GM18867 (cell line): Measurements from ENCODE around the gene CLCN5.
A peak's percentile ranks its signal among the peaks of the same experiment; 100 is the strongest.

Experiments used
- ATAC-seq: cut with Tn5 transposase; IDR thresholded peaks from one replicate; pipeline ENCODE4 v1.9.1; 2021; ENCODE audit warnings: mild to moderate bottlenecking, moderate library complexity; ENCODE audit not compliant: unreplicated experiment

Gene CLCN5

DNA sequence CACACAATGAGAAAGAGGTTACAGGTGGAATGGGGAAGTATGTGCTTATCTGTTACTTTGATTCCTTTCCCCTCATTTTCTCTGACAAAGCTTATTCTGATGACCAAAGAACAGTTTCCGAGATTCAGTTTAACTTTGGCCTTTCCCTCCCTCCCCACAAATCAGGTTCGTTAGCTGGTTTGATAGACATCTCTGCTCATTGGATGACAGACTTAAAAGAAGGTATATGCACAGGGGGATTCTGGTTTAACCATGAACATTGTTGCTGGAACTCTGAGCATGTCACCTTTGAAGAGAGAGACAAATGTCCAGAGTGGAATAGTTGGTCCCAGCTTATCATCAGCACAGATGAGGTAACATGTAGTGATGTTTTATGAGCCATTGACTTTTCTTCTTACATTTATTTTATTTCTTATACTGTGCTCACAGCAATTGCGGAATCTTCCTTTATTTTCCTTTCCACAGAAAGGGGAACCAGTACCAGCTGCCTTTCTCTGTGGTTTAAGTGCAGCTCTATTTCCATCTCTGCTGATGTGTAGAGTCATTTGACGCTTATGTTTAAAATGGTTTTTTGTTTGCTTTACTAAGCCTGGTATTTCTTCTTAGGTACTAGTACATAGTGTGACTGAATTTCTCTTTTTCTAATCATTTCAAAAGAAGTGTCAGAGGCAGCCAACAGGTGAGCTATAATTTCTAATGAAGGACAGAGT lies 153.4 kb downstream of the CLCN5 start:
- no peak for ATAC-seq

GRCh38 chrX:50081282-50081889 lies 159.0 kb downstream of the CLCN5 start:
- no peak for ATAC-seq

- no peak for ATAC-seq
Measured at GRCh38 chrX:50082741-50083140, 160.3 kb downstream of the CLCN5 start.

DNA sequence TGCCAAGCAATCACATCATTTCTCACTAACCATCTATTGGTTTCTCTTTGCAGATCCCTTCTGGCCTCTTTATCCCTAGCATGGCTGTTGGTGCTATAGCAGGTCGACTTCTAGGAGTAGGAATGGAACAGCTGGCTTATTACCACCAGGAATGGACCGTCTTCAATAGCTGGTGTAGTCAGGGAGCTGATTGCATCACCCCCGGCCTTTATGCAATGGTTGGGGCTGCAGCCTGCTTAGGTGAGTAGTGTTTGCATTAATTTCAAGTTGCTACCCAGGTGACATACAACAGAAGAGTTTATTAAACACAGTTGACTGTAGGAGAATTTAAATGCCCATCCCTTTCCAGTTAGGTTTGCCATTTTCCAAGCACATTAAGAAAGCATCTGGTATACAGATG lies 166.2 kb downstream of the CLCN5 start:
- no peak for ATAC-seq

GRCh38 chrX:50093625-50094024 lies 171.2 kb downstream of the CLCN5 start:
- ATAC-seq: no peak

DNA sequence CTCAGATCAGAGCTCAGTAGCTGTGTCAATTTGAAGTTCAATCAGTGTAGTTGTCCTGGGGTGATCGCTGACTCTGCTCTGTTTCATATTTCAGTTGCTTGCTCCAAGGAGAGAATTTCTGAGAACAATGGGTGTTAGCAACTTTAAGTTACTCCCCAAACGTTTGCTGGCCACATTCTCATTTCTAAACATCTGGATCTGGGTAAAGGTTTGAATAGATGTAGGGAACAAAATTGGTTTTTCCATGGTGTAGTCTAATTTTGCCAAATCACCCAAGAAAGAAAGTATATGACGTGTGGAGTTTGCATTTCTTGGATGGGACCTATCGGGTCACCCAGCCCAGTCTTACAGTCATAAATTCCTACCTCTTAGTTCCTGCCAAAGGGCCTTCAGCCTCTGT lies 174.7 kb downstream of the CLCN5 start:
- no peak for ATAC-seq

DNA sequence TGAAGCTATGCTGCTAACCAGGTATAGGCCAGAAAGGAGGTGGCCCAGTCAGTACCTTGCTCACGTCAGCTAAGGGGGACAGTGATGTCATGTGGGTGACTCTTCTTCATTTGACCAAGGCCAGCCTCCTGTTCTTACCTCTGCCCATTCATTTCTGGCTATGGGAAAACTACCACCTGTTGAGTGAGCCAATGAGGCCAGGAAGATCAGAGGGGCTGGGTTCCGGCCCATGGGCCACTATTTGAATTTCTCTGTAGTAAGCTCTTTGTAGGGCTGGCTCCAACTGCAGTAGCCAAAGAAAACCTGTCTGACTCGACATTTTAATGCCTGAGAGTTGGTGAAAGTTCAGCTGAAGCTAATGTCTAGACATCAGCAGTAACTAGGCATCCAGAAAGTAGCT lies 175.8 kb downstream of the CLCN5 start:
- no peak for ATAC-seq

DNA sequence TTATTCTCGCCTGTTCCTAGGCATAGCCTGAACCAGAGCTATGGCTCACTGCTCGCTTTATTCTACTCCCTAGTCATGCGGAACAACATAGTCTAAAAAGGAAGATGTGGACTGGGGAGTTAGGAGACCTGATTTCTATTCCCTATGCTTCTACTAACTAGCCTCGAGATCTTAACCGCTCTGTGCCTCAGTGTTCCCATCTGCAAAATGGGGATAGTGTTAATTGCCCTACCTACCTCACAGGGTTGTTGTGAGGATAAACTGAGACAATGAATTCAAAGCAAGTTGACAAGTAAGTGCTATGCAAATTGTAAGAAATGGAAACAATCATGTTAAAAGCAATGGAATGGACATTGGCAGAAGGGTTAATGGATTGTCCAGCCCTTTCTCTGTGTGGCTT lies 176.4 kb downstream of the CLCN5 start:
- no peak for ATAC-seq

GRCh38 chrX:50099331-50099730 lies 176.9 kb downstream of the CLCN5 start:
- no peak for ATAC-seq

GRCh38 chrX:50100188-50100587 lies 177.8 kb downstream of the CLCN5 start:
- no peak for ATAC-seq

GRCh38 chrX:50103176-50103575 lies 180.8 kb downstream of the CLCN5 start:
- no peak for ATAC-seq

DNA sequence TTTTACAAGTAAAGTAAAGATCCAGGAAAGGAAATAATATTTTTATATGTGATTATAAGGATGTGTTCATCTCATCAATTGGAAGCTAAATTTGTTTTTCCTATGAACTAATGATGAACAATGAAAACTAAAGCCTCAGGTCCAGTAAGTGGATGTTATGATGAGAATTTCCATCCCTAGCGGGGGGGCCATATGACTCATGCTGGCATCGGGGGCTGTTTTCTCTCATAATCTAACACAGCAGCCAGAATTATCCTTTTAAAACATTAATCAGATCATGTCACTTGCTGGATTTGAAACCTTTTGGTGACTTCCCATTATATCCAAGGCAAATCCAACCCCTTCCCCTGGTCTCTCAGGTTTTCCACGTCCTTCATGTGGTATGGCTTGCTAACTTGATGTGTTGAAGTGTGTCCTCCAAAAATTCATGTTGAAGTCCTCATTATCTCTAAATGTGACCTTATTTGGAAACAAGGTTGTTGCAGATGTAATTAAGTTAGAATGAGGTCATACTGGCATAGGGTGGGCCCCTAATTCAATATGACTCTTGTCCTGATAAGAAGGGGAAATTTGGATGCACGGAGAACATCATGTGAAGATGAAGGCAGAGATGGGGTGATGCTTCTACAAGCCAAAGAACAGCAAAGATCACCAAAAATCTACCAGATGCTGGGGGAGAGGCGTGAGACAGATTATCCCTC lies 181.6 kb downstream of the CLCN5 start:
- ATAC-seq: no peak

DNA sequence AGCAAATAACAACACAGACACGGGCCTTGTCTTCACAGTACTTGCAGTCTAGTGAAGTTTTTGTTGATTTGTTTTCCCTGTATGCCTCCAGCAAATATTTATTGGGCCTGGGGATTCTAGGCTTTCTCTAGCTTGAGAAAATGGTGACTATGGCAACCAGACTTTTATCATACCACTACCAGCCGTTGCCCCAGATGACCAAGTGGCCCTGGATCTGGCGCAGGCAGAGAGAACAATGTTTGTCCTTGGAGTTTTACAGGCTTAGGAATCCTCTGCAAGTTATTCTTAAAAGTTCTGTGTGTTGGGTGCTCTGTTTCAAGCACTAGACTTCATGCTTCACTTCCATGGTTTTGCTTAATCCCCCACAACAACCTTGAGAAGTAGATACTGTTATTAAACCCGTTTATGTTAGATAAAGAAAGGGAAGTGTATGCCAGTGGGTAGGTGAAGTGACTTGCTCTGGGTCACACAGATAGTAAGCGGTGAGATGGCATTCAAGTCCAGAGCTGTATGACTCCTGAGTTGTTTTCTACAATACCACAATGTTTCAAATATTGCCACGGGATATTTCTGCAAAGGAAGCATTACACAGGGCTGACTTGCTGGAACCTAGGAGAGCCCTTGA lies 183.8 kb downstream of the CLCN5 start:
- ATAC-seq: no peak

- ATAC-seq: no peak
Measured at GRCh38 chrX:50107470-50107869, 185.1 kb downstream of the CLCN5 start.

DNA sequence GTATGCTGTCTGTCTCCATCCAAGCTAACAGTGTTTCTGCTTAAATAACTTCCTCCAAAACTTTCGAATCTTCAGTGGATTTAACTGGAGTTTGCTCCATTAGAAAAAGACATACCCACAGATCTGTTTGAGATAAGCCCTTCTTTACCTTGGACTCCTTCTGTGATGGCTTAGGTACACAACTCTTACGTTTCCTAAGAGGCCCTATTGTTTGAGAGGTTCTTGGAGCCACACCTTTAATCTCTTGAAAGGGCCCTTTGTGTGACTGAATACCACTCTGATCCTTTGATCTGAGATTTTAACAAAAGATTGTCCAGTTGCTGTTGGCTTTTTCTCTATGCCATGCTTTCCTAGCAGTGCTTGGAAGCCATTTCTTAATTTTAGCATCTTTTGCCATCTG lies 185.9 kb downstream of the CLCN5 start:
- ATAC-seq: no peak

DNA sequence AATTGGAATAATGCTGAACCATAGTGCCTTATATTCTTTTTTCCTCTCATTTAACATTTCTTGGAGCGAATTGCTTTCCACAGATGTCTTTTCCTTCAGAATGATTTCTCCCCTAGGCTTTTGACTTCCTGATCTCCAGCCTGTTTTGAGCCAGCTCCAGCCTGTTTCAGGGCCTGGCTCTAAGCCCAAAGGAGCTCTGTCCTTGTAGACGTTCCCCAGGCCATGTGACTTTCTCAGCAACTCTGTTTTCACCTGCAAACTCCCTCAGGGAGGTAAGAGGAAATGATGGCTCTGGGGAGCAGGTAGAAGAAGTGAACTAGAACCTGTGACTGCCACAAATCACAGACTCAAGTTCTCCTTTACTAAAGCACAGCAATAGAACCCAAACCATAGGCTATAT lies 189.3 kb downstream of the CLCN5 start:
- ATAC-seq: no peak

GRCh38 chrX:50114113-50114512 lies 191.7 kb downstream of the CLCN5 start:
- ATAC-seq: no peak

GRCh38 chrX:50115973-50116372 lies 193.6 kb downstream of the CLCN5 start:
- peak; percentile 51 for ATAC-seq

DNA sequence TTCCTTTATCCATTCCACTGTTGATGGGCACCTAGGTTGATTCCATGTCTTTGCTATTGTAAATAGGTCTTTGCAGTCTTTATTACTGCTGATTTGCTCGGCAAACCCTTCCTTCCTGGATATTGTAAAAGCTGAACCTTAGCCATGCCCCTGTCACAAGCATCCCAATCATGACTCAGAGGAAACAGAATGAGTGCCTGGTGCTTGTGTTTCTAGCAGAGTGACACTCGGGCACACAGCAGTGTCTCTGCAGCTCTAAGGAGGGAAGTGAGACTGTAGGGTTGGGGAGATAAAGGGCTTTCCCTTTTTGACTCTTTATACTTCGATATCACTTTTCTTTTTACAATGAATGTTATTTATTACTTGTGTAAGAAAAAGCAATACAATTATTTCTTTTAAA lies 195.1 kb downstream of the CLCN5 start:
- no peak for ATAC-seq

GRCh38 chrX:50125480-50125879 lies 203.1 kb downstream of the CLCN5 start:
- no peak for ATAC-seq

DNA sequence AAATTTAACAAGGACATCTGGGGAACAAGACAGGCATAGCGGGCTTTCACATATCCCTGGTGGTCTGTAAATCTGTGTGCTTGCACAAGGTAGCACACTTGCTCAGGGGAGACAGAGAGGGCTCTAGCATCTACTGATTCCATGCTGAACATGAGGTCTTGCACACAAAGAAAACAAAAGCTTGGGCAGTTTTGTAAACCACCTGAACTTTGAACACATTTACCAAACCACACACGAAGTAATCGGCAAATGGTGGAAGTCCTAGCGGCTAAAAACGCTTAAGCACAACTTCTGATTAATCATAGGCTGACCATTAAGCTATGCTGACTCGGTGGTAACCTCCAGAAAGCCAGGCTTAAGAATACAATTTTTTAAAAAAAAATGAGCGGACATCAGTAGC lies 225.6 kb downstream of the CLCN5 start:
- no peak for ATAC-seq
